ENCODE measurements around the gene CKMT2.

GRCh38 chr5:81315830-81316229, 82.7 kb downstream of the CKMT2 start:
- TF ChIP-seq, protein P1, sequence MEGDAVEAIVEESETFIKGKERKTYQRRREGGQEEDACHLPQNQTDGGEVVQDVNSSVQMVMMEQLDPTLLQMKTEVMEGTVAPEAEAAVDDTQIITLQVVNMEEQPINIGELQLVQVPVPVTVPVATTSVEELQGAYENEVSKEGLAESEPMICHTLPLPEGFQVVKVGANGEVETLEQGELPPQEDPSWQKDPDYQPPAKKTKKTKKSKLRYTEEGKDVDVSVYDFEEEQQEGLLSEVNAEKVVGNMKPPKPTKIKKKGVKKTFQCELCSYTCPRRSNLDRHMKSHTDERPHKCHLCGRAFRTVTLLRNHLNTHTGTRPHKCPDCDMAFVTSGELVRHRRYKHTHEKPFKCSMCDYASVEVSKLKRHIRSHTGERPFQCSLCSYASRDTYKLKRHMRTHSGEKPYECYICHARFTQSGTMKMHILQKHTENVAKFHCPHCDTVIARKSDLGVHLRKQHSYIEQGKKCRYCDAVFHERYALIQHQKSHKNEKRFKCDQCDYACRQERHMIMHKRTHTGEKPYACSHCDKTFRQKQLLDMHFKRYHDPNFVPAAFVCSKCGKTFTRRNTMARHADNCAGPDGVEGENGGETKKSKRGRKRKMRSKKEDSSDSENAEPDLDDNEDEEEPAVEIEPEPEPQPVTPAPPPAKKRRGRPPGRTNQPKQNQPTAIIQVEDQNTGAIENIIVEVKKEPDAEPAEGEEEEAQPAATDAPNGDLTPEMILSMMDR (conservative IDR thresholded peaks at IDR 0.05; ENCODE audit: low read depth, low read length) = no peak
- TF ChIP-seq RAD21 (IDR thresholded peaks at IDR 0.05; ENCODE audit: low read length) (no peak), POLR2A (IDR thresholded peaks at IDR 0.05; ENCODE audit: low read depth, low read length) (no peak), RCOR1 (IDR thresholded peaks at IDR 0.05; ENCODE audit: insufficient replicate concordance, low read length) (no peak)
- TF ChIP-seq, protein P2, sequence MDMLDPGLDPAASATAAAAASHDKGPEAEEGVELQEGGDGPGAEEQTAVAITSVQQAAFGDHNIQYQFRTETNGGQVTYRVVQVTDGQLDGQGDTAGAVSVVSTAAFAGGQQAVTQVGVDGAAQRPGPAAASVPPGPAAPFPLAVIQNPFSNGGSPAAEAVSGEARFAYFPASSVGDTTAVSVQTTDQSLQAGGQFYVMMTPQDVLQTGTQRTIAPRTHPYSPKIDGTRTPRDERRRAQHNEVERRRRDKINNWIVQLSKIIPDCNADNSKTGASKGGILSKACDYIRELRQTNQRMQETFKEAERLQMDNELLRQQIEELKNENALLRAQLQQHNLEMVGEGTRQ (IDR thresholded peaks at IDR 0.05; ENCODE audit: low read depth, low read length) = no peak

Measured in IMR-90 (cell line).